Suppressor macrophage (primary cell): ENCODE data around the gene SFXN3.

Experiments used
- DNase-seq, 4 experiments: peaks; one replicate each; pipeline ENCODE4 v3.0.0-alpha.2; 2020 to 2022

SFXN3 gene

GRCh38 chr10:101000127-101000914 is 30.7 kb upstream of the SFXN3 start:
- DNase-seq = peak in 3 of 4 experiments; percentile 23 to 42 (median 31)

- peak; percentile 75 to 86 (median 81) for DNase-seq
These were observed 29.9 kb upstream of the SFXN3 start for GRCh38 chr10:101000915-101001658.

- no peak for DNase-seq
These were observed 29.4 kb upstream of the SFXN3 start for GRCh38 chr10:101001659-101002035.

GRCh38 chr10:101002456-101002855 is 28.6 kb upstream of the SFXN3 start:
- no peak for DNase-seq

GRCh38 chr10:101003639-101004206 is 27.3 kb upstream of the SFXN3 start:
- no peak for DNase-seq

GRCh38 chr10:101005361-101005760 is 25.7 kb upstream of the SFXN3 start:
- DNase-seq = no peak

GRCh38 chr10:101005869-101006567 is 25.0 kb upstream of the SFXN3 start:
- no peak for DNase-seq

GRCh38 chr10:101006593-101007098 is 24.4 kb upstream of the SFXN3 start:
- no peak for DNase-seq

GRCh38 chr10:101007099-101007711 is 23.8 kb upstream of the SFXN3 start:
- DNase-seq = no peak

GRCh38 chr10:101007915-101008822 is 22.9 kb upstream of the SFXN3 start:
- DNase-seq = no peak

GRCh38 chr10:101008823-101009423 is 22.1 kb upstream of the SFXN3 start:
- no peak for DNase-seq

- no peak for DNase-seq
These were observed 20.7 kb upstream of the SFXN3 start for GRCh38 chr10:101010329-101010728.

GRCh38 chr10:101011517-101012423 is 19.3 kb upstream of the SFXN3 start:
- DNase-seq = peak in 2 of 4 experiments; percentile 20 to 36

- peak; percentile 83 to 92 (median 86) for DNase-seq
These were observed 18.3 kb upstream of the SFXN3 start for GRCh38 chr10:101012525-101013364.

GRCh38 chr10:101013365-101013825 is 17.6 kb upstream of the SFXN3 start:
- DNase-seq = no peak

- DNase-seq = peak; percentile 75 to 88 (median 86)
These were observed 16.7 kb upstream of the SFXN3 start for GRCh38 chr10:101014230-101014884.

GRCh38 chr10:101014966-101015581 is 16.0 kb upstream of the SFXN3 start:
- peak; percentile 40 to 79 (median 48) for DNase-seq
